Measurements from ENCODE around the gene ACR.

Gene ACR

DNA sequence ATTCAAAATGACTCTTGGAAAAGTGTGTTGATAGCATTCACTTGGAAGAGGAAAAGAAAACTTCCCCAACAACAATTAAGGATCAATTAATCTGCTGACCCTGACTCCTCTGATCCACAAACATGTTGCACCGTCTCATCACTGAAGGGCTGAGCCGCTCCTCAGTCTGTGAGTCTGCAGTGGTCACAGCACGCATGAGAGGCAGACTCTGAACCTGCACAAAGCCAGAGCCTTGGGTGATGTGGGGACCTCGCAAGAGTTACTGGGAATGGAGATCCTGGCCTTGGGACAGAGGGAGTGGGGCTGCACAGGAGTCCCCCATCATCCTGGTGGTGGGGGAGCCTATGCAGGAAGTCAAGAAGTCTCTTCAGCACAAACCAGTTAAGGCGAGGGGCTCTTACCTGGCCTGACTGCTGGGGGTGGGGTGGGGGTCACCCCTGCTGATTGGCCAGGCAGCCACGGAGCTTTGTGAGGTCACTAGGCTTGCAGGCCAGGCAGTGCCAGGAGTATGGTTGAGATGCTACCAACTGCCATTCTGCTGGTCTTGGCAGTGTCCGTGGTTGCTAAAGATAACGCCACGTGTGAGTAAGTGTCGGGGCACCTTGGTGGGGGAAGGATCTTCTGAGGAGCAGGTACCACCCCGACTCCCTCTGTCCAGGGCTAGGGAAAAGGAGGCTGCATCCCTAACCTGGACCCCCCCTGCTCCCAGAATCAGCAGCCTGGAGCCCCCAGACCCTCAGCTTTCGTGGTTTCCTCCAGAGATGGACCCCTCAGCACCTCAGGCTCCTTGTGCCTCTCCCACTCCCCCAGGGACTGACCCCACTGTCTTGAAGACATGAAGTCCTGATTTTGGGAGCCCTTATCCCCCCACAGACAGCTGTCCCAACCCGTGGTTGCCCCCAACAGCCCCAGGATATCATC lies at the start of gene ACR:
ACR (plus strand) TSS at position 477 of the 921 bp plus-strand sequence; CDS start at position 509, 32 bp downstream.
- DNase-seq = no peak

DNA sequence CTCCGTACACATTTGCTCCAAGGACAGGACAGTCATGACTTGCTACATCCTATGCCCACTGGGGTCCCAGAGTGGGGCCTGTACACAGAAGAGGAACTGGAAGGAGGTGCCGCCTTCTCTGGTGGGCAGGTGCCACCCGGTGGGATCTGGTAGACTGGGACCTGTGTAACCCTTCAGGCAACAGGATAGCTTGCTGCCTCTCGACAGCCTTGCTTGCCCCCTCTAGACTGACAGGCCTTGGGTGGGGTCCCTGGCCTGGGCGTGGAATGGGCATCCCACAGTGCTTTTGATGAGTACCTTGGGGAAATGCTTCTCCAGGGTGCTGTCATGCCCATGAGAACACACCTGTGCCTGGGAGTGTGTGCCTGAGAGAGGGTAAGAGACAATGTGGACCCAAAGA lies 49.6 kb upstream of the ACR start:
- DNase-seq = no peak

DNA sequence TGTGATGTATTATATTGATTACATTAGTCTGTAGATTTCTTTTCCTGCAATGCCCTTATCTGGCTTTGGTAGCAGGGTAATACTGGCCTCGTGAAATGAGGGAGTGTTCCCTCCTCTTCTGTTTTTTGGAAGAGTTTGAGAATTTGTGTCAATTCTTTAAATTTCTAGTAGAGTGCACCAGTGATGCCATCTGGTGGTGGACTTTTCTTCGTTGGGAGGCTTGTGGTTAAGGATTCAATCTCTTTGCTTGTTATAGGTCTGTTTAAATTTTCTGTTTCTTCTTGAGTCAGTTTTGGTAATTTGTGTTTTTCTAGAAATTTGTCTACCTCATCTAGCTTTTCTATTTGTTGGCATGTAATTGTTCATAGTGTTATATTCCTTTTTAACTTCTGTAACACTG lies 46.5 kb upstream of the ACR start:
- peak; percentile 33 for DNase-seq

DNA sequence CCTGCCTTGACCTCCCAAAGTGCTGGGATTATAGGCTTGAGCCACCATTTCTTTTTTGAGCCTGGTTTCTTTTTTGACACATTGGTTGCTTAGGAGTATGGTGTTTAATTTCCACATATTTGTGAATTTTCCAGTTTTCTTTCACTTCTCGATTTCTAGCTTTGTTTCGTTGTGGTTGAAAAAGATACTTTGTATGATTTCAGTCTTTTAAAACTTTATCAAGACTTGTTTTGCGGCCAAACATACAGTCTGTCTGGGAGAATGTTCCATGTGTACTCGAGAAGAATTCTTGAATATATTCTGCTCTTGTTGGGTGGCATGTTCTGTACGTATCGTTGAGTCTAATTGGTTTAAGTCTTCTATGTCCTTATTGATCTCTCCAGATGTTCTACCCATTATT lies 44.5 kb upstream of the ACR start:
- no peak for DNase-seq

DNA sequence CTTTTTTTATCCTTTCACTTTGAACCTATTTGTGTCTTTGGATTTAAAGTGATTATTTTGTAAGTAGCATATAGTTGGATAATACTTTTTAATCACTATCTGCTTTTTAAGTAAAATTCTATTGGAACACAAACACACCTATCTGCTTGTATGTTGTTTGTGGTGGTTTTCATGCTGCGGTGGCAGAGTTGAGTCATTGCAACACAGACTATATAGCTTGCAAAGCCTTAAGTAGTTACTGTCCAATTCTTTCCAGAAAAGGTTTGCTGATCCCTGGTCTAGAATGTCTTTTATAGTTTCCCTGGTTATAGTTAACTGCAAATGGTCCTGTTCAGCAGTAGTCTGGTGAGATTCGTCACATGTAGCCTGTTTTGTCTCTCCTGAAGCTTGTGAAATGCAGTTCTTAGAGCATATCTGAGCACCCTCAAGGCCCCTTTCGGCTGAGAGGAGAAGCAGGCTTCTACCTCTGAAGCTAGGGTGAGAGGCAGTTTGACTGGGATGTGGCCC lies 43.9 kb upstream of the ACR start:
- no peak for DNase-seq

DNA sequence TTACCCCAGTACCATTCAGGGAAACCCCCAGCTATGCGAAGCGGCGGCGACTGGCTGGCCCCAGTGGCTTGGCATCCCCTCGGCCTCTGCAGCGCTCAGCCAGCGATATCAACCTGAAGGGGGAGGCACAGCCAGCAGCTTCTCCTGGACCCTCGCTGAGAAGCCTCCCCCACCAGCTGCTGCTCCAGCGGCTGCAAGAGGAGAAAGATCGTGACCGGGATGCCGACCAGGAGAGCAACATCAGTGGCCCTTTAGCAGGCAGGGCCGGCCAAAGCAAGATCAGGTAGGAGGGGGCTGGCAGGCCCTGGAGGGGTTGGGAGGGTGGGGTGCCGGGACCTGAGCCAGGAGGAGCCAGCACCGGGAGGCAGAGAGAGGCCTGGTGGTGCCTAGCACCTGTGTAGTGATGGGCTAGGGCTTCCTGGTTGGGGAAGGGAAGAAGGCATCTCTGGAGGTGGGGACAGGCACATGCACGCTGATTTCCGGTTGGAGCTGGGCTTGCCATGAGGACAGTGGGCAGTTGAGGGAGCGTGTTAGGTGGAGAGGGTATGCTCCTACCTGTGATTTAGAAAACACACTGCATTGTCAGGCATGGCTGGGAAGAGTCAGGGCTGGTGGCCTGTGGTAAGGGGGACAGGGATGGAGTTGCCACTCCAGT lies 43.1 kb upstream of the ACR start:
- no peak for DNase-seq

DNA sequence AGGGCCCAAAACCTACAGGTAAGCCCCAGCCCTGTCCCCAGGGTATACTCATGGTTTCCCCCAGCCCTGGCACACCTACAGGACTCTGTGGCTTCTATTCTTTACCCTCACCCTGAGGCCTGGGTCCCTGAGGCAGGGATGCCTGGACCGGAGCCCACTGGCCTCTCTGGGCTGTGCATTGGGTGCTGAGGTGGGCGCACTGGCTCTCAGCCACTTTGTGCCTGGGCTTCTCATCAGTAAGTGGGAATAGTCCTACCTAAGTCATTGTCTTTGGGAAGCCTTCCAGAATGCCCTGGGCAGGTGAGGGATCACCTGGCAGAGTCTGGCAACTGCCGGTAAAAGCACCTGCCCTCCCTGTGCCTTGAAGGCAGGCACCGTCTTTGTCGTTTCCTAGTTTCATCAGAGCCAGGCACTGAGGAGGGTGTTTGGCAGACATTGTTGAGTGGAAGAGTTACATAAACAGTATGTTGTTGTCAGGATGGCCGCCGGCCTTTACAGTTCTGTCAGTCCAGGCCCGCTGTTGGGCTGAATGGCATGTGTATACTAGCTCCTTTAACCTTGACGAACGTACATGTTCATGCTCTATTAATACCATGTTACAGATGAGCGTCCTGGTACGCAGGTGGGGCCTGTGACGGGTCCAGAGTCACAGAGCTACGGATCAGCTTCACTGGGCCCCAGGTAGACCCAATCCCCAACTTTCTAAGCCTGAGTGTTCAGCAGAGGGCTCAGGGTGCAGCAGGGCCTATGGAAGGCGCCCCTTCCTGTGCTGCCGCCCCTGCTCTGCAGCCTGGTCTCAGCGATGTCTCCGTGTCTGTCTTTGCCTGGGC lies 42.4 kb upstream of the ACR start:
- no peak for DNase-seq

DNA sequence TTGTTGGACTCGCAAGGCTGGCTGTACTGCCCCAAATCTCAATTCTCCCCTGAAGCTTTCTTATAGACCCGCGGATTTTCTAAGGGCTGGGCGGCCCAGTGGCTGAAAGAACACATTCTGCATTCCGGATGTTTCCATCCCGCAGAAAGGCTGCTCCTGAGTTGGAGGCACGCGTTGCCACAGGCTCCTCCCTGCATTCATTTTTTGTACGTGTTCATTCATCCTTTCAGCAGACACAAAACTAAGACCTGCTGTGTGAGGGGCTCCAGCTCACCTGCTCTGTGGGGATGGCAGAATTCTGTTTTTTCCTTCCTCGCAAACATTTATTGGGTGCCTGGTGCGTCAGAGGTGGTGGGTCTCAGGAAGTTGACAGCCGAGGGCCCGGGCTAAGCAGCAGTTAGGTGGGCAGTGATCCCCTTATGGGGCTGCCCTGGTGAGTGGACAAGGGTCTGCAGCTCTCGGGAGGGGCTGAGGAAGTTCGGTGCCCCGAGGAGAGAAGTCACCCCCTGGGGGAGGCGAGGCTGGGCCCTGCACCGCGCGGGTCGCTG lies 41.7 kb upstream of the ACR start:
- no peak for DNase-seq

DNA sequence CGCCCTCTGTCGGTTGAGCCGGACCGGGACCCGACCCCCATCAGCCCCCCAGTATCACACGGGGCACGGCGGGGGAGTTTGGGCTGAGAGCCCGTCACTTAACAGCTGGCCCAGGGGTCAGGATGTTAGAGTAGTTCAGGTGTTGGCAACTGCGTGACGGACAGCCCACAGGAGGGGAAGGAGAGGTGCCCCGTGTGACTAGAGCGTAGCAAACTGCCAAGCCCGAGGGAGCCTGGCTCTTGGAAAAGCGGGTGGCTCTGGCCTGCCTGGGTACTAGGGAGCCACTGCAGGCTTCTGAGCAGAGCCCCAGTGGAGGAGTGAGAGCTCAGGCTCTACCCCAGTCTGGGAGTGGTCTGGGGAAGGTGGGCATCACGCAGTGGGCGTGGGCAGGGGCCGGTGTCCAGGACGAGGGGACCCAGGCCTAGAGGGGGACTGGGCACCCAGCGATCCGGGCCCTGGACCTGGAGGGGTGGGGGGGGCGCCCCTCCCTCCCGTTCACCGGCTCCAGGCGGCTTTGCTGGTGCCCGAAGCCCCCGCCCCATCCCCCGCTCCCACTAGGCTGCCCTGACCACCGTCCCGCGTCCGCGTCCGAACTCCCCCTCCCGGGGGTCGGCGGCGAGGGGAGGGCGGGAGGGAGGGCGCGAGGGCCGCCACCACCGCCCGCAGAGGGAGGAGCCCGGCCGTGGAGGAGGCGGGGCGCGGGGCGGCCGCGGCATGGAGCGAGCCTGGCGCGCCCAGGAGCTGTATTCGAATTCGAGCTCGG lies 41.0 kb upstream of the ACR start:
- DNase-seq = no peak

DNA sequence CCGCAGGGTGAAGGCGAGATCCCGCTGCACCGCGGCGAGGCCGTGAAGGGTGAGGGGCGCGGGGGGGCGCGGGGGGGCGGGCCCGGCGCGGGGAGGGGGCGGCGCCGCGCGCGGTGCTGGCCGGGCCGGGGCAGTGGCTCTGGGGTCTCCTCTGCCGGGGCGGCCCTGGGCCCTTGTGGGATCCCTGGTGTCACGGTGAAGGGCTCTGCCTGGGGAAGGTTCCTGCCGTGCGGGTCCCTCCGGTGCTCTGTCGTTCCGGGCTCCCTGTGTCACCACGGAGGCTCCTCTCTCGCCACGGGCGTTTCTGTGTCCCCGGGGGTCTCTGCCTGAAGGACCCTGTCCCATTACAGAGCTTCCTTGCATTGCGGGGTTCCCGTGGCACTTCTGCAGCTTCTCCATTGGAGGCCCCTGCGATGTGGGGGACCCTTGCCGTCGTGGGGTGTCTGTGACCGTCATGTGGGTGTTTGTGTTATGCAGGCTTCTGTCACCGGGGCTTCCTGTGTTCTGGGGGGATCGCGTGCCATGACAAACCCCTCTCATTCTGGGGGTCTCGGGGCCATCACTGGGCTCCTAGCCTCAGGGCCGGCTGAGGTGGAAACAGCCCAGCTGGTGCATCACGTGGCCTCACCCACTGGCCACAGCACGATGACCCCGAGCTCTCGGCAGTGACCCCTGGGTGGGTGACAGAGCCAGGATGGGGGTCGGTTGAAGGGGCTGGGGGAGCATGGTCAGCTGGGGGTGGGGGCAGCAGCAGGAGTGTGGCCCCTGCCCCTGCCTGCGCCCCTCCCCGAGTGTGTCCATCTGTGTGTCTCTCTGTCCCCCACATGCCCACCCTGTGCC lies 40.1 kb upstream of the ACR start:
- DNase-seq = no peak

DNA sequence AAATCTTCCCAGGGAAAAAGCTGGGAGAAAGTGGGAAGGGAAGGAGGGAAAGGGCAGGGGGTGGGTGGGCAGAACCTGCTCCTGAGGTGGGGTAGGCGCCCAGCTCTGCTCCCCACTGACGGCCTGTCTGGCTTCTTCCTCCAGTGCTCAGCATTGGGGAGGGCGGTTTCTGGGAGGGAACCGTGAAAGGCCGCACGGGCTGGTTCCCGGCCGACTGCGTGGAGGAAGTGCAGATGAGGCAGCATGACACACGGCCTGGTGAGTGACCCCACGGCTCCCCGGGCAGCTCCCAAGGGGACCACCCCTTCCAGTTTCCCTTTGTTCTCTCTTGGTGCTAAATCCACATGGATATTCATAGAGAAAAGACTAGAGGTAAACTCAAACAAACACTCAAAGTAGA lies 39.5 kb upstream of the ACR start:
- no peak for DNase-seq

DNA sequence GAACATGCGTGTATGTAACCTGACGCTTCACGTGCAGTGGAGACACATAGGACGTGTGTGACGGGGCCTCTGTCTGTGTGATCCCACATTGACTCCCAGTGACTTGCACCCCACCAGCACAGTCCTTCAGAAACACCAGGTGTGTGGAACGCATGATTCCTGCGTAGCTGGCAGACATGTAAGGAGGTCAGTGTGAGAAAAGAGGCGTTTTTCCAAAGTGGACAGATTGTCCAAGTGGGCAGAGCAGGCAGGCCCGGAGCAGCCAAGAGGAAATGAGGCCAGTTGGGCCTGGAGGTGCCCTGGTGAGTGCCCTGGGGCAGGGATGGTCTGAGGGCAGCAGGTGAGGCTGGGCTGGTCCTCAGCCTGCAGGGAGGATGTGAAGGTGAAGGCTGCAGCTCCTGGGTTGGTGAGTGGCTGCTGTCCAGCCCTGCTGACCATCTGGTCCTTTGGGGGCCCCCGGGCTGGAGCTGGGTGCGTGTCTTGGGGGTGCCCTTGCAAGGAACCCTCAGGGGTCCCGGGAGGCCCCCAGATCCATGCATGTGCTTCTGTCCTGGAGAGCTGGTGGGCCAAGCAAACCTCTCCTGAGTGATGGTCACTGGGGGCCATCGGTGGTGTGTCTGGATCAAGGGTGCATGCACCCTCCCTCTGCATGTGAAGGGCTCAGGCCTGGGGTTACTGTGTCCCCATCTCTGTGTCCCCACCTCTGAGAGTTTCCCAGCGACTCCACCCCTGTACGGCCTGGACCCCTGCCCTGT lies 38.8 kb upstream of the ACR start:
- no peak for DNase-seq

DNA sequence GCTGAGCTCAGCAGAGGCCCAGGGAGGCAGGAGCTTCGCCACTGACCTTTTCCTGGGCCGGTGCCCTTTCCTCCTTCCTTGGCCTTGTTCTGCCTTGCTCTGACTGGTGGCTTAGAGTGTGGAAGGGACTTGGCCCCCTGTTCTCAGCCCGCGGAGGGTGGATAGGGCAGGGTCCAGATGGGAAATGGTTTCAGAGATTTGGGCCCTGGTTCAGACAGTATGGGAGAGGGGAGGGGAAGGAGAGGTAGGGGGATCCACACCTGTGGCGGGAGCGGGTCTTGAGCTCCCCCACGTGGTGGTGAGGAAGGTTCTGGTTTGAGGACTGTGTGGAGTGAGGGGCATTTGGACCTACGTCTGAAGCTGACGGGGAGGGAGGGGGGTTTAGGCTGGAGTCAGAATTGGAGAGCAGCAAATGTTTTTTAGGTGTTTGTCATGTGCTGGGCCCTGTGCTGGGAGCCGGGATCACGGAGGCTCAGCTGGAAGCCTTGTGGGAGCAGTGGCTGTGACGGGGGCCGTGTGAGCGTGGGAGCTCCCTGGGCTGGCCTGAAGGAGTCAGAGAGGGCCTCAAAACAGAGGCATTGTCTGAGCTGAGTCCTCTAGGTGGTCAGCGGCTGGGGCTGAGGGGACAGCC lies 38.1 kb upstream of the ACR start:
- DNase-seq = no peak

DNA sequence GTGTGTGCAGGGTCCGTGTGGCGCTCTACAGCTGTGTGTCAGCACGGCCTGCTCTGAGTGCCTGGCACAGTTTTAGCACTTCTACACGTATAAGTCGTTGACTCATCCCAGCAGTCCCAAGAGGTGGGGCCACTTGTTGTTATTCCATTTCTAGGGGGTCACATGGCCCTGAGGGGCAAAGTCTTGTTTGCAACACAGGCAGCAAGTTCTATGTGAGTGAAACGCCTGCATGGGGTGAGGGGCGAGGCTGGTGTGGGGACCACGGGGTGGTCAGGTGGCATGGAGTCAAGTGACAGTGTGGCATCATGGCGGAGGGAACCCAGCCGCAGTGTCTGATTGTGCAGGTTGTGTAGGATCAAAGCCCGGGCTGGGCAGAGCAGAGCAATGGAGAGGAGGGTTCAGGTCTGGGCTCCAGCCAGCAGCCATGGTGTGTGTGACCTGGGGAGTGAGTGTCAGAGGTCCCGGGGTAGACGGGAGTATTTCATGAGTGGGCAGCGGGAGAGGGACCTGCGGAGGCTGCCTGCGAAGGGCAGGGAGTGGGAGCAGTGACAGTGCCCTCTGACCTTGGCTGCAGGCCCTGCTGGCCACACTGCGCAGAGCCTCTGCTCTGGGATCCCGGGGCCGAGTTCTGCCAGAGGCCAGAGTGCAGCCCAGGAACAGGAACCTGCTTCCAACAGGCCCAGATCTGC lies 37.5 kb upstream of the ACR start:
- DNase-seq = no peak

DNA sequence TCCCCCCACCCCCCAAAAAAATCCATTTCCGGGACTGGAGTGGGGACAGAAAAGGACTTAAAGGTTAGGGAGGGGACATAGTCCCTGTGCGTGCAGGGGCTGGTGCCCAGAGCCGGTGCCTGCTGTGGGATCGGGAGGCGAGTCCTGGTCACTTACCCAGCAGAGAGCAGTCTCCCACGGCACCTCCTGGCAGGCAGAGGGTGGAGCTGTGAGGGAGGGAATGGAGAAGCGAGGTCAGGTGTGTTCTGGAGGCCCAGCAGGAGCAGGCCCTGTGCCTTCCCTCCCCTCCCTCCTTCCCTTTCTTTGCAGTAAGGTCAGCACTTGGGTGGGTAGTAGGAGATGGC lies 37.0 kb upstream of the ACR start:
- no peak for DNase-seq

DNA sequence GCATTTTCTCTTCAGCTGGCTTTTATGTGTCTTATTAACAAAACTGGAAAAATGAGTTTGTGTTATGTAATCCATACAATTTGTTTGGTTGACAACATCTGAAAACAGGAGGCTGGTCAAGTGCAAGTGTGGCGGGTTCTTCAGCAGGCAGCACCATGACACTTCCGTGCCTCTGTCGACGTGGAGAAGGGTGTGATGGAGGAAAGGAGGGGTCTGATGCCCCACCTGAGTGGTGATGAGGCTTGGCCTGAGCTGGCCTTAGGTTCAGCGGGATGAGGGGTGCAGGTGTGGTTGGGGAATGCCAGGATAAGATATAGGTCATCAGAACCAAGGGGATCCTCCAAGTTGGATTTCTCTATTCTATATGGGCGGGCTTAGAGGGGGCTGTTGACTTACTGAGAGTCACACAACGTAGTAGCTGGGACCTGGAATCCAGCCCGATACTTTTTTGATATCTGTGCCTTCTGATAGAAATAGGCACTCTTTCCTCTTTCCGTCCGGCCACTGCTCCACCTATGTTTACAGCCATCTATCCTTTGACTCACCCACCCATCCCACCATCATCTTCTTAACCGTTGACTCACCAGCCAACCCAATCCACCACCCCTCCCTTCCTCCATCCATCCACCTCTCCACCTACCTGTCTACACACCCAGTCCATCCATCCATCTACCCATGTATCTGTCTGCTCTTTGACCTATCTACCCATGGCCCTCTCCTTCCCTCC lies 36.4 kb upstream of the ACR start:
- DNase-seq = no peak

DNA sequence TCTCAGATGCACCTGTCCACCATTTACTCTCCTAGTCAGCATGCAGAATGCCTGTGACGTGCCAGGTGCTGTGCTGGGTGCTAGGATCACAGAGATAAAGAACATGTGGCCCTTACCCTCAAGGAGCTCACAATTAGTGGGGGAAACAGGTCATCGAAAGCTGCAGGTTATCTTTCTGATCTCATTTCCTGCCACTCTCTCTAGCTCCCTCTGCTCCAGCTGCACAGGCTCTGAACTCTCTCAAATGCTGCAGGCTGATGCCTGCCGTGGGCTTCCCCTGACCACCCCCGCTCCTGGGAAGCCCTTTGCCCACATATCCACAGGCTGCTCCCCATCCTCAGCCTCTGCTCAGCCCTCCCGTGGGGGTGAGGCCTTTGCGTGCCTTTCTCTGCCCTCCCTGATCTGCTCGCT lies 35.7 kb upstream of the ACR start:
- DNase-seq = no peak

DNA sequence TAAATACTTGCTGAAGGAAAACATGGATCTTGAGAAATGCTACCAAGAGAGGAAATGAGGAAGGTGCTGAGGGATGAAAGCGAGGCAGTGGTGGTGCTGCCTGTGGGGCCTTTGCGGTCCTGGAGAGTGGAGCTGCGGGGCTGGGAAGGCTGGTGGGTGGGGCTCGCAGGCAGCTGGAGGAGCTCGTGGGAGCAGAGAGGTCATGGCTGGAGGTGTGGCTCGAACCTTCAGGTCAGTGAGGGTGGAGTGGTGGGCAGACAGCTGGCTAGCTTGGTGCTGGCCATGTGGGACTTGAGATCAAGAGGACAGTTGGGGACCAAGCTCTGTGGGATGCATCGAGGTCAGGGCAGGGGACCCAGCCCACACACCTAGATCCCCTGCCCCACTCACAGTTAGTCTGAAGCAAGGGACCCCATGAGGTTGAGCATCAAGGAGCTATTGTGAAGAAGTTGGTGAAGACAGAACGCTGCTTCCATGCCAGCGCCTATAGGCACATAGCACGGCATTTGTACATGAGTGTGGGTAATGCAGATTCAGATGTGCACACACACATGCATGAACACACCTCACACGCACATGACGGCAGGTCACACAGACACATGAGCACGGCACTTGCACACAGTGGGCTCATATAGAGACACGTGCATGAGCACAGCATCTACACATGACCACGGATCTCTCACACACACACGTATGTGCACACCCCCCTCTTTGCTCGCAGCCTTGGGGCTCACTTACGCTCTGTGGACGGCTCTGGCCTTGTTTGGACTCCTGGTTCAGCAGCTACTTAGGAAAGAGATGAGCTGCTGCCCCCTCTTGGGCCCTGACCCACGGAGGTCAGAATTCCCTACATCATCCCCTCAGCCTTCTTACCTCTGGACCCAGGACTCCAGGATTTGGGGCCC lies 34.9 kb upstream of the ACR start:
- no peak for DNase-seq

Data from CD4-positive, alpha-beta T cell treated with Interleukin-17A for 4 hours (primary cell).